Measurements from ENCODE around the gene SUN3. TPM values are rescaled to one million over a fixed set of nuclear protein-coding genes. Genes with fewer than 3 reads are reported as not detected.

Gene SUN3
- total RNA-seq, 1 experiment from 2014 or later, result not detected

DNA sequence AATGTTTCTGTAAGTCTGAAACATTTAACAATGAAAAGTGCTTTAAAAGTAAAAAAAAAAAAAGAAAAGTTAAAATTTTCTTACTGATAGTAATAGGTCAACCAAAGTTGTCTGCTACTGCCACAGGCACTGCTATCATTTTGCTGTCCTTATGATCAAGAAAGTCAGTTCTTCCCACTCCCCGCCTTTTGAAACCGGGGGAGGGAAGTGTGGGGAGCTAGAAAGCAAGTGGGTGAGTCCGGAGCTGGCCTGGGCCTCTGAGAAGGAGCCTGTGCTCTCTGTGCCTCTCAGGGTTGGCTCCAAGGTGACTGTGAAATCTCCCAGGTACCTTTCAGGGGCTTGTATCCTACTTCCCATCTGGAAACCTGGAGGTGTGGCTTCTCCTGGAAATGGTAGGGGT, 13.7 kb upstream of the SUN3 start:
- Histone ChIP-seq H3K79me2 (ENCODE audit: low read length) (no peaks in the 10 kb centered on the region), H3F3A (ENCODE audit: low read length, unreplicated experiment) (no peaks in the 10 kb centered on the region), H3K4me2 (ENCODE audit: low read length) (no peak overlapping the region), H3K9me2 (replicated peaks; ENCODE audit: low read length) (no peaks in the 10 kb centered on the region), H3K27ac (ENCODE audit: low read length) (no peak overlapping the region), H3K4me1 (ENCODE audit: insufficient read depth, low read length) (peaks cover 22% of the 10 kb centered on the region), H3K9me3 (ENCODE audit: low read length) (no peaks in the 10 kb centered on the region), H3K36me3 (ENCODE audit: low read depth, low read length) (no peaks in the 10 kb centered on the region), H3K9ac (ENCODE audit: low read length) (no peak overlapping the region), H4K20me1 (ENCODE audit: low read length) (no peaks in the 10 kb centered on the region), H3K4me3 (ENCODE audit: low read length) (no peak overlapping the region), H3K27me3 (ENCODE audit: low read length) (no peaks in the 10 kb centered on the region), H2AFZ (ENCODE audit: low read length) (no peak overlapping the region)
- no peak for DNase-seq
- ChIA-PET CTCF (no interaction called here), POLR2A (ENCODE audit: unreplicated experiment) (no interaction called here)
- ATAC-seq, result no peak
- no peak for TF ChIP-seq EZH2 (IDR thresholded peaks at IDR 0.05; ENCODE audit: low read length, unreplicated experiment)
- no peak for TF ChIP-seq EZH2phosphoT487 (IDR thresholded peaks at IDR 0.05; ENCODE audit: borderline replicate concordance, low read length)
- TF ChIP-seq, protein P1, sequence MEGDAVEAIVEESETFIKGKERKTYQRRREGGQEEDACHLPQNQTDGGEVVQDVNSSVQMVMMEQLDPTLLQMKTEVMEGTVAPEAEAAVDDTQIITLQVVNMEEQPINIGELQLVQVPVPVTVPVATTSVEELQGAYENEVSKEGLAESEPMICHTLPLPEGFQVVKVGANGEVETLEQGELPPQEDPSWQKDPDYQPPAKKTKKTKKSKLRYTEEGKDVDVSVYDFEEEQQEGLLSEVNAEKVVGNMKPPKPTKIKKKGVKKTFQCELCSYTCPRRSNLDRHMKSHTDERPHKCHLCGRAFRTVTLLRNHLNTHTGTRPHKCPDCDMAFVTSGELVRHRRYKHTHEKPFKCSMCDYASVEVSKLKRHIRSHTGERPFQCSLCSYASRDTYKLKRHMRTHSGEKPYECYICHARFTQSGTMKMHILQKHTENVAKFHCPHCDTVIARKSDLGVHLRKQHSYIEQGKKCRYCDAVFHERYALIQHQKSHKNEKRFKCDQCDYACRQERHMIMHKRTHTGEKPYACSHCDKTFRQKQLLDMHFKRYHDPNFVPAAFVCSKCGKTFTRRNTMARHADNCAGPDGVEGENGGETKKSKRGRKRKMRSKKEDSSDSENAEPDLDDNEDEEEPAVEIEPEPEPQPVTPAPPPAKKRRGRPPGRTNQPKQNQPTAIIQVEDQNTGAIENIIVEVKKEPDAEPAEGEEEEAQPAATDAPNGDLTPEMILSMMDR (conservative IDR thresholded peaks at IDR 0.05; ENCODE audit: low read depth, low read length), result no peak
- intact Hi-C loops (cut with micrococcal nuclease), result no loop called here
- no TSS peak for BruUV-seq (replicated peaks)

DNA sequence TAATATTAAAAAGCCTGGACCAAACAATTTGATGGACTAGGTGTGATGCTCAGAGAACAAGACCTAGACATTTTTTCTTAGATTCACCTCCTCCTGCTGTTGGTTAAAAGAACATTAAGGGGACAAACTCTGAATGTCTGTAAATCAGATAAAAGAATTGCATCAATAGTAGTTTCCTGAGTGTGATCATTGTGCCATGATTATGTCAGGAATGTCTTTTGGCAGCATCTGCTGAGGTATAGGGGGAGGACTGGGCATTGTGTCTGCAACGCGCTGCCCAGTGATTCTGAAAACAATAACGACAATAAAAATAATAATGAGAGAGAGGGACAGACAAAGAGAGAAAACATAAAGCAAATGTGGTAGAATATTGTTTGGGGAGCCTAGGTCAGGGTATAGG, 13.3 kb upstream of the SUN3 start:
- Histone ChIP-seq H3K27me3 (ENCODE audit: low read length) (no peaks in the 10 kb centered on the region), H3F3A (ENCODE audit: low read length, unreplicated experiment) (no peaks in the 10 kb centered on the region), H3K36me3 (ENCODE audit: low read depth, low read length) (no peaks in the 10 kb centered on the region), H2AFZ (ENCODE audit: low read length) (peak overlapping the region; percentile 14; the same call in 1 of the 2 replicates), H3K27ac (ENCODE audit: low read length) (peak overlapping the region; percentile 55), H3K79me2 (ENCODE audit: low read length) (no peaks in the 10 kb centered on the region), H3K9me3 (ENCODE audit: low read length) (no peaks in the 10 kb centered on the region), H3K4me1 (ENCODE audit: insufficient read depth, low read length) (peaks cover 22% of the 10 kb centered on the region), H3K4me3 (ENCODE audit: low read length) (no peak overlapping the region), H4K20me1 (ENCODE audit: low read length) (no peaks in the 10 kb centered on the region), H3K9me2 (replicated peaks; ENCODE audit: low read length) (no peaks in the 10 kb centered on the region), H3K9ac (ENCODE audit: low read length) (0 out of 2 replicates have a peak overlapping the region, but pooled peaks have one; percentile 7), H3K4me2 (ENCODE audit: low read length) (peak overlapping the region; percentile 55)
- POLR2A ChIA-PET (ENCODE audit: unreplicated experiment), result no interaction called here
- BruUV-seq (replicated peaks), result no TSS peak
- DNase-seq (peak; percentile 37), ATAC-seq (peak; percentile 59)
- intact Hi-C loops (cut with micrococcal nuclease), result no loop called here
- CTCF ChIA-PET, result no interaction called here
- TF ChIP-seq EZH2 (IDR thresholded peaks at IDR 0.05; ENCODE audit: low read length, unreplicated experiment), result no peak
- TF ChIP-seq EZH2phosphoT487 (IDR thresholded peaks at IDR 0.05; ENCODE audit: borderline replicate concordance, low read length), result no peak
- TF ChIP-seq, protein P1 (conservative IDR thresholded peaks at IDR 0.05; ENCODE audit: low read depth, low read length), result no peak

DNA sequence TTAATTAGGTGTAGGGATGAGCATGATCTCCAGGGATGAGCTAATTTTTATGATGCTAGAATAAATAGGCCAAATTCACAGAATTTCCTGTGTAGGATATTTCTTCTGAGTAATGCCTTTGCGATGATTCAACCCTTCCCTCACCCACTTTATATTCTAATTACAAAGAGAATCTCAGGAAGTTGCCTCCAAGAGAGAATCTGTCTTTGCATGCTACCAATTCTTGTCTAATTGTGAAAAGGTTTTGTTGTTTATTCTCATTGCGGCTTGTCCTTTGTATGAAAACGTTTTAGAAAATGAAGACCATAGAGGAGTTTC, 12.7 kb upstream of the SUN3 start:
- CTCF ChIA-PET, result interaction anchor here (0.5 kb wide), 1 partner anchor 74 kb away, joined by 3 read pairs; no protein-coding TSS in a partner anchor
- Histone ChIP-seq H3K9ac (ENCODE audit: low read length) (0 out of 2 replicates have a peak overlapping the region, but pooled peaks have one; percentile 7), H3K4me3 (ENCODE audit: low read length) (no peak overlapping the region), H3K27me3 (ENCODE audit: low read length) (no peaks in the 10 kb centered on the region), H3K4me1 (ENCODE audit: insufficient read depth, low read length) (peaks cover 22% of the 10 kb centered on the region), H3K36me3 (ENCODE audit: low read depth, low read length) (no peaks in the 10 kb centered on the region), H3K79me2 (ENCODE audit: low read length) (no peaks in the 10 kb centered on the region), H2AFZ (ENCODE audit: low read length) (0 out of 2 replicates have a peak overlapping the region, but pooled peaks have one; percentile 14), H4K20me1 (ENCODE audit: low read length) (no peaks in the 10 kb centered on the region), H3F3A (ENCODE audit: low read length, unreplicated experiment) (no peaks in the 10 kb centered on the region), H3K4me2 (ENCODE audit: low read length) (peak overlapping the region; percentile 55), H3K27ac (ENCODE audit: low read length) (peak overlapping the region; percentile 55), H3K9me3 (ENCODE audit: low read length) (no peaks in the 10 kb centered on the region), H3K9me2 (replicated peaks; ENCODE audit: low read length) (no peaks in the 10 kb centered on the region)
- intact Hi-C loops (cut with micrococcal nuclease), result no loop called here
- TF ChIP-seq EZH2 (IDR thresholded peaks at IDR 0.05; ENCODE audit: low read length, unreplicated experiment) (no peak), EZH2phosphoT487 (IDR thresholded peaks at IDR 0.05; ENCODE audit: borderline replicate concordance, low read length) (no peak)
- TF ChIP-seq, protein P1 (conservative IDR thresholded peaks at IDR 0.05; ENCODE audit: low read depth, low read length), result no peak
- POLR2A ChIA-PET (ENCODE audit: unreplicated experiment), result interaction anchor here (0.6 to 1.1 kb wide), 2 partner anchors 47 to 52 kb away, joined by 3 to 8 read pairs; partner anchors contain the start of gene UPP1
- DNase-seq (peak; percentile 52), ATAC-seq (peak; percentile 82)
- BruUV-seq (replicated peaks), result no TSS peak
